Measurements from ENCODE around the gene TRPC3.

GRCh38 chr4:121964958-121965357 lies 13.1 kb upstream of the TRPC3 start:
- TF ChIP-seq CTCF (IDR thresholded peaks at IDR 0.05; ENCODE audit: low read depth, low read length, missing input control) = no peak
- TF ChIP-seq HNF4A (conservative IDR thresholded peaks at IDR 0.05) = no peak
- TF ChIP-seq MAX (IDR thresholded peaks at IDR 0.05) = no peak
- TF ChIP-seq EGR1 (IDR thresholded peaks at IDR 0.05; ENCODE audit: low read depth in 2 of 2) = no peak
- no peak for TF ChIP-seq GABPA (IDR thresholded peaks at IDR 0.05 in 1 of 2, conservative IDR thresholded peaks at IDR 0.05 in 1 of 2)

Measured in liver (tissue), 3 donors.